Measurements from ENCODE around the gene CKLF.

CKLF gene

DNA sequence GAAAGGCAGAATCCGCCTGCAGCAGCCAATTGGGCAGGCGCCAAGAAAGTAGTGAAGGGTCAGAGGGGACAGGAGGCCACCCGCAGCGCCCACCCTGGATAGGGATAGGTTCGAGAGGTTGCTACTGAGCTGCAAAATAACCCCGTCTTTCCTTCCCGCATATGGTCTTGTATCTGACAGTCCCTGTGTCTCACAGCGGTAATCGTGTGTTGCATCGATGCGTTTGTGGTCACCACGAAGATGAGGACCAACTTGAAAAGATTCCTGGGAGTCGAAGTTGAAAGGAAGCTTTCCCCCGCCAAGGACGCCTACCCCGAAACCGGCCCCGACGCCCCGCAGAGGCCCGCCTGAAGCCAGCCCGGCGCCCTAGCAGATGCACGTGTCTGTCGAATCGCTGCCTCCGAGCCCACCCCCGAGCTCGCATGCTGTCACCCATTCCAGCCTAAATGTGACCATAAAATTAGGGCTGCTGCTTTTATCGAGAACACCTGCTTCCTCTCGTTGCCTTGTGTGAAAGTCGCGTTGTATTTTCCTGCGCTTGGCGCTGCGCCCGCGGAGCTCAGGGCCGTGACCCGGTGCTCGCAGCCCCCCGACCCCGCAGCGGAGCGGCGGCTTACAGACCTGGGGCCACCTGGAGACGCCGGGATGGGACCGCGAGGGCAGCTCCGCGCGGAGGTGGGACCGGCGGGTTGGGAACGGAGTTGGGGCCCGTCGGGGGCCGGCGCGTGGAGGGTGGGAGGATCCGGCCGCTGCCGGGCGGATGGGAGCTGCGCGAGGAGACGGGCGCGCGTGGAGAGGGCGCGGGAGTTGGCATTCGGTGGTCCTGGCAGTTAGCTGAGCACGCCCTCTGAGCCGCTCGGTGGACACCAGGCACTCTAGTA, 26.5 kb downstream of the CKLF start, which contains the start of gene CMTM2:
Gene CMTM2 (plus strand): TSS at position 813 of the 881 bp plus-strand sequence. CDS start 145 bp downstream, outside the sequence.
- no peak for DNase-seq (ENCODE audit: low read depth, low spot score)
- in situ Hi-C loops (cut with HindIII; ENCODE audit: low sequenced_read_pairs): no loop called here
- H3K4me3 ChIP-seq (ENCODE audit: low read depth, low read length): no peak within 1 kb of the TSS
- TF ChIP-seq, protein P1, sequence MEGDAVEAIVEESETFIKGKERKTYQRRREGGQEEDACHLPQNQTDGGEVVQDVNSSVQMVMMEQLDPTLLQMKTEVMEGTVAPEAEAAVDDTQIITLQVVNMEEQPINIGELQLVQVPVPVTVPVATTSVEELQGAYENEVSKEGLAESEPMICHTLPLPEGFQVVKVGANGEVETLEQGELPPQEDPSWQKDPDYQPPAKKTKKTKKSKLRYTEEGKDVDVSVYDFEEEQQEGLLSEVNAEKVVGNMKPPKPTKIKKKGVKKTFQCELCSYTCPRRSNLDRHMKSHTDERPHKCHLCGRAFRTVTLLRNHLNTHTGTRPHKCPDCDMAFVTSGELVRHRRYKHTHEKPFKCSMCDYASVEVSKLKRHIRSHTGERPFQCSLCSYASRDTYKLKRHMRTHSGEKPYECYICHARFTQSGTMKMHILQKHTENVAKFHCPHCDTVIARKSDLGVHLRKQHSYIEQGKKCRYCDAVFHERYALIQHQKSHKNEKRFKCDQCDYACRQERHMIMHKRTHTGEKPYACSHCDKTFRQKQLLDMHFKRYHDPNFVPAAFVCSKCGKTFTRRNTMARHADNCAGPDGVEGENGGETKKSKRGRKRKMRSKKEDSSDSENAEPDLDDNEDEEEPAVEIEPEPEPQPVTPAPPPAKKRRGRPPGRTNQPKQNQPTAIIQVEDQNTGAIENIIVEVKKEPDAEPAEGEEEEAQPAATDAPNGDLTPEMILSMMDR (IDR thresholded peaks at IDR 0.05; ENCODE audit: low read depth, low read length): no peak

- in situ Hi-C loops (cut with HindIII; ENCODE audit: low sequenced_read_pairs): no loop called here
- DNase-seq (ENCODE audit: low read depth, low spot score): peak; percentile 78
- TF ChIP-seq, protein P1 (IDR thresholded peaks at IDR 0.05; ENCODE audit: low read depth, low read length): peak; percentile 36
- no peak overlapping the region for H3K4me3 ChIP-seq (ENCODE audit: low read depth, low read length)
Measured at GRCh38 chr16:66580605-66581209, 28.3 kb downstream of the CKLF start.

DNA sequence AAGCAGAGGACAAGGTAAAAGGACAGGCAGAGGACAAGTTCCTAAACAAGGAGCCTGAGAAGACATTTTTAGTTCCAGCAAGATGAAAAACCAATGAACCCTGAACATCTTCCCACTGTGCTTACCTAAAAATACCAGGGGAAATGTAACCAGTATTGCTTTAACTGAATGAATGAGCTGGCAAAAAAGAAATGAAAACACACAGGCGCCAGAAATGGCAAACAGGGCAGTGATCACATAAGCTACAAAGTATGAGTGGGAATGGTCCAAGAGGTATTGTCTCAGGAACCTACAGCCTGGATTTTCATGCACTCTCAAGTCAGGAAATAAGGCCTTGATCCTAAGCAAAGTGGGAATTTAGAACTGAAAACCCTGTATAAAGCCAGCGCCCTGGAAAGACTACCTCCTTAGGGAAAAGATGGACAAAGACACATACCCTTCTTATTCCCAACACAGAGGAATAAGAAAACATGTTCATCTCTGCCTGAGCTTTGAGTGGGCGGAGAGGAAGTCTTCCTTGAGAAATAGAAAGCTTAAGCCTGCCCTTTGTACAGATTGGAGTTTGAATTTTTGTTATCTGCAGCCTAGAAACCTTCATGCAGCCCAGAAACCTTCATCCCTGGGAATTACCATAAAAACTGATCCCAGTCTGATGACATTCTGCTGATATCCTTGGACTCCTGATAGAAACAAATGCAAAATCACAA, 29.0 kb downstream of the CKLF start:
- TF ChIP-seq, protein P1 (IDR thresholded peaks at IDR 0.05; ENCODE audit: low read depth, low read length): no peak
- DNase-seq (ENCODE audit: low read depth, low spot score): peak; percentile 30
- in situ Hi-C loops (cut with HindIII; ENCODE audit: low sequenced_read_pairs): no loop called here
- H3K4me3 ChIP-seq (ENCODE audit: low read depth, low read length): no peak overlapping the region

- TF ChIP-seq, protein P1 (IDR thresholded peaks at IDR 0.05; ENCODE audit: low read depth, low read length): no peak
- no peak overlapping the region for H3K4me3 ChIP-seq (ENCODE audit: low read depth, low read length)
- DNase-seq (ENCODE audit: low read depth, low spot score): no peak
- in situ Hi-C loops (cut with HindIII; ENCODE audit: low sequenced_read_pairs): no loop called here
Measured at GRCh38 chr16:66585481-66586239, 33.3 kb downstream of the CKLF start.

DNA sequence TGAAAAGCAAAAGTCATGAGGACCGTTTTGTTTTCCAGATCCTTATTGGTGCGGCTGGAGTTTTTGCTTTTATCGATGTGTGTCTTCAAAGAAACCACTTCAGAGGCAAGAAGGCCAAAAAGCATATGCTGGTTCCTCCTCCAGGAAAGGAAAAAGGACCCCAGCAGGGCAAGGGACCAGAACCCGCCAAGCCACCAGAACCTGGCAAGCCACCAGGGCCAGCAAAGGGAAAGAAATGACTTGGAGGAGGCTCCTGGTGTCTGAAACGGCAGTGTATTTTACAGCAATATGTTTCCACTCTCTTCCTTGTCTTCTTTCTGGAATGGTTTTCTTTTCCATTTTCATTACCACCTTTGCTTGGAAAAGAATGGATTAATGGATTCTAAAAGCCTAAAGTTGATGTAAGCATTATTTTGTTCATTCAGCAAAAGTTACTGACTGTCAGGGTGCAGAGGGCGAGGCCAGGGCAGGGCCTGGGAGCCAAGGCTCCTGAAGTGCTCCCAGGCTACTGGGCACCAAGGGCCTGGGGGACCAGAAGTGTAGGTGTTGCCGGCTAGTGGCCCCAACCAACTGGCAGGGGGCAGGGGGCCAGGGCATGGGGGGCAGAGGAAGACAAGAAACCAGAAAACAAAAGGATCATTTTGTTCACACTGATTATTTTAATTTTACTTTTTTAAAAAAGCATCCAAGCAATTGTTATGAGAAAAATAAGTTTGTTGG, 35.7 kb downstream of the CKLF start:
- H3K4me3 ChIP-seq (ENCODE audit: low read depth, low read length): no peak overlapping the region
- TF ChIP-seq, protein P1 (IDR thresholded peaks at IDR 0.05; ENCODE audit: low read depth, low read length): no peak
- no peak for DNase-seq (ENCODE audit: low read depth, low spot score)
- in situ Hi-C loops (cut with HindIII; ENCODE audit: low sequenced_read_pairs): no loop called here

All from astrocyte of the spinal cord (primary cell).